Psoas muscle (tissue), 8 donors: ENCODE data around the gene SRSF12. TPM values are rescaled to one million over a fixed set of nuclear protein-coding genes. Genes with fewer than 3 reads are reported as not detected.

Source experiments
- ATAC-seq, 4 donors: fragments of 200-7000 bp; cut with Tn5 transposase; one replicate each; pipeline ENCODE4 v1.9.1; 2020; ENCODE audit warnings: moderate library complexity in 3 of 4, mild to moderate bottlenecking in 2 of 4
- DNase-seq, 2 donors: peaks; one replicate each; pipeline ENCODE4 v3.0.0-alpha.2; 2020
- H3K27ac ChIP-seq: fragments of 200-600 bp; one replicate; pipeline ENCODE4 v1.8.0; 2022
- H3K27me3 ChIP-seq, 3 donors: fragments of 200-600 bp in 1 of 3; one replicate each; pipeline versions ENCODE4 v1.6.1 to v1.8.0; 2013 to 2022; ENCODE audit warnings: low read length in 2 of 3, mild to moderate bottlenecking in 2 of 3, moderate library complexity in 1 of 3; ENCODE audit not compliant: insufficient read depth in 3 of 3
- H3K36me3 ChIP-seq, 2 donors: fragments of 200-600 bp in 1 of 2; one replicate each; pipeline versions ENCODE4 v1.6.1 to v1.8.0; 2013 to 2022; ENCODE audit warnings: low read depth in 1 of 2, mild to moderate bottlenecking in 1 of 2, moderate library complexity in 1 of 2; ENCODE audit not compliant: insufficient read depth in 1 of 2
- H3K4me1 ChIP-seq: fragments of 200-600 bp; one replicate; pipeline ENCODE4 v1.8.0; 2022
- H3K4me3 ChIP-seq: fragments of 200-600 bp; one replicate; pipeline ENCODE4 v1.8.0; 2022; ENCODE audit warnings: mild to moderate bottlenecking
- H3K9me3 ChIP-seq: fragments of 200-600 bp; one replicate; pipeline ENCODE4 v1.8.0; 2022
- WGBS, 3 donors: extraction: QIAGEN DNeasy Blood & Tissue Kit; methylation state at CpG; one replicate each; pipeline versions ENCODE4 v1.1.6 to v1.1.7; 2013; 5-methylcytosine and 5-hydroxymethylcytosine counted together
- intact Hi-C, 2 donors: fragments of 100-400 bp; cut with DNase I; formaldehyde crosslinking; loops; one replicate each; pipeline versions ENCODE4 v1.11.0 to v1.14.2; 2022
- polyA plus RNA-seq, 3 donors: library from polyadenylated mRNA; stranded (reverse); fragments of 200-250 nt; gene quantifications; one replicate each; pipeline ENCODE4 v1.2.3, GENCODE V29; 2013
- total RNA-seq, 4 donors: library from RNA; stranded (reverse); fragmentation: NEBNext Ultra II Directional in 2 of 4; extraction: Animal tissue kit (Norgen Biotek cat#: 25700) in 2 of 4; gene quantifications; one replicate each; pipeline versions ENCODE4 v1.2.1 to v1.2.4, GENCODE V29; 2021 to 2023
- TF ChIP-seq, protein P1 (sequence below): fragments of 200-600 bp; IDR thresholded peaks from one replicate; pipeline ENCODE4 v1.8.0; 2022; ENCODE audit warnings: antibody characterized with exemption
- donor health status: healthy with polysubstance abuse.
- donor health status: DM: no; HTN: no; CAD: no; lungs with moderate emphysema.
- donor health status: Bipolar disorder and iron deficiency.
- donor health status: healthy.
- donor health status: DM: yes; HTN: yes; CAD: no.
- donor health status: DM: no; HTN: no; CAD: no.
- donor health status: DM: no; HTN: no; CAD: no.
- donor health status: DM: yes; HTN: yes; CAD: no.

SRSF12 gene
- total and polyA plus RNA-seq, 7 donors: 0.09 to 0.71 (median 0.21) TPM

DNA sequence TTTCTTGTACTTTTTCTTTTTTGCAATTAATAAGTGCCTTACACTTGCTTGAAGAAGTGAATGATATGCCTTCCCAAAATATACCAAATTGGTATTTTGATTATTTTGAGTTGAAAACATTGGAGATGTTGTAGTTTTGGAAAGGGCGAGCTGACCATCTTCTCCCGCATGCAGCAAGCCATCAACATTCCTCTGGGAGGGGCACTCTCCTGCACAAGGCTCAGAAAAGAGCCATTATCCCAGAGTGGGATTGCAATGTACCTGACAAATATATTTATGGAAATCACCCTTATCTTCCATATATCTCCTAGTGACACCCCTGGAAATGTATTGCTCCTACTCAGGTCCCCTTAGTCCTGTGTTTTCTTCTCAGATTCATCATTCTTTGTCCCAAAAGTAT, 60.1 kb downstream of the SRSF12 start:
- intact Hi-C loops: no loop called here
- TF ChIP-seq, protein P1, sequence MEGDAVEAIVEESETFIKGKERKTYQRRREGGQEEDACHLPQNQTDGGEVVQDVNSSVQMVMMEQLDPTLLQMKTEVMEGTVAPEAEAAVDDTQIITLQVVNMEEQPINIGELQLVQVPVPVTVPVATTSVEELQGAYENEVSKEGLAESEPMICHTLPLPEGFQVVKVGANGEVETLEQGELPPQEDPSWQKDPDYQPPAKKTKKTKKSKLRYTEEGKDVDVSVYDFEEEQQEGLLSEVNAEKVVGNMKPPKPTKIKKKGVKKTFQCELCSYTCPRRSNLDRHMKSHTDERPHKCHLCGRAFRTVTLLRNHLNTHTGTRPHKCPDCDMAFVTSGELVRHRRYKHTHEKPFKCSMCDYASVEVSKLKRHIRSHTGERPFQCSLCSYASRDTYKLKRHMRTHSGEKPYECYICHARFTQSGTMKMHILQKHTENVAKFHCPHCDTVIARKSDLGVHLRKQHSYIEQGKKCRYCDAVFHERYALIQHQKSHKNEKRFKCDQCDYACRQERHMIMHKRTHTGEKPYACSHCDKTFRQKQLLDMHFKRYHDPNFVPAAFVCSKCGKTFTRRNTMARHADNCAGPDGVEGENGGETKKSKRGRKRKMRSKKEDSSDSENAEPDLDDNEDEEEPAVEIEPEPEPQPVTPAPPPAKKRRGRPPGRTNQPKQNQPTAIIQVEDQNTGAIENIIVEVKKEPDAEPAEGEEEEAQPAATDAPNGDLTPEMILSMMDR: no peak
- DNase-seq: no peak
- no peaks in the 10 kb centered on the region for H3K4me1 ChIP-seq
- ATAC-seq: no peak
- no peaks in the 10 kb centered on the region for H3K27me3 ChIP-seq
- H3K4me3 ChIP-seq: no peak overlapping the region
- 82 to 96% (median 91%) methylated on average over 2 of the region's 2 CpGs for WGBS, 3 donors
- no peak overlapping the region for H3K27ac ChIP-seq
- no peaks in the 10 kb centered on the region for H3K9me3 ChIP-seq
- H3K36me3 ChIP-seq: no peaks in the 10 kb centered on the region

DNA sequence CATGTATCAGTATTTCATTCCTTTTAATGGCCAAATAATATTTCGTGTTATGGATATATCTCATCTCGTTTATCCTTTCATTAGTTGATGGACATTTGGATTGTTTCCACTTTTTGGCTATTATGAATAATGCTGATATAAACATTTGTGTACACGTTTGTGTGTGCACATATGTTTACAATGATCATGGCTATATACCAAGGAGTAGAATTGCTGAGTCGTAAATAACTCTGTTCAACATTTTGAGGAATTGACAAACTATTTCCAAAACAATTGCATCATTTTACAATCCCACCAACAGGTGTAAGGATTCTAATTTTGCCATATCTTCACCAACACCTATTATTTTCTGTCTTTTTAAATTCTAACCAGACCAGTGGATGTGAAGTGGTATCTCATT, 63.7 kb downstream of the SRSF12 start:
- DNase-seq (no peak), ATAC-seq (no peak)
- no peak overlapping the region for H3K27ac ChIP-seq
- H3K4me3 ChIP-seq: no peak overlapping the region
- TF ChIP-seq, protein P1: no peak
- no peaks in the 10 kb centered on the region for H3K36me3 ChIP-seq
- WGBS, 3 donors: 90 to 95% (median 93%) methylated on average over 4 of the region's 4 CpGs
- no peaks in the 10 kb centered on the region for H3K4me1 ChIP-seq
- intact Hi-C loops: no loop called here
- no peaks in the 10 kb centered on the region for H3K9me3 ChIP-seq
- no peaks in the 10 kb centered on the region for H3K27me3 ChIP-seq

DNA sequence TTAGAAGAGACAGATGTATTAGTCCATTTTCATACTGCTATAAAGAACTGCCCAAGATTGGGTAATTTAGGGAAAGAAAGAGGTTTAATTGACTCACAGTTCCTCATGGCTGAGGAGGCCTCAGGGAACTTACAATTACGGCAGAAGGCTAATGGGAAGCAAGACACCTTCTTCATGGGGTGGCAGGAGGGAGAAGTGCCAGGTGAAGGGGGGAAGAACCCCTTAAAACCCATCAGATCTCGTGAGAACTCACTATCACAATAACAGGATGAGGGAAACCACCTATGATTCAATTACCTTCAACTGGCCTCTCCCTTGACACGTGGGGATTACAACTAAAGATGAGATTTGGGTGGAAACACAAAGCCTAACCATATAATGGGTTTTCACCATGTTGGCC, 66.2 kb downstream of the SRSF12 start:
- Histone ChIP-seq H3K4me1 (no peaks in the 10 kb centered on the region), H3K27ac (no peak overlapping the region), H3K36me3 (no peaks in the 10 kb centered on the region), H3K4me3 (no peak overlapping the region), H3K9me3 (no peaks in the 10 kb centered on the region), H3K27me3 (no peaks in the 10 kb centered on the region)
- WGBS, 3 donors: 77 to 82% (median 80%) methylated on average over 3 of the region's 3 CpGs
- DNase-seq (no peak), ATAC-seq (no peak)
- intact Hi-C loops: no loop called here
- TF ChIP-seq, protein P1: no peak

DNA sequence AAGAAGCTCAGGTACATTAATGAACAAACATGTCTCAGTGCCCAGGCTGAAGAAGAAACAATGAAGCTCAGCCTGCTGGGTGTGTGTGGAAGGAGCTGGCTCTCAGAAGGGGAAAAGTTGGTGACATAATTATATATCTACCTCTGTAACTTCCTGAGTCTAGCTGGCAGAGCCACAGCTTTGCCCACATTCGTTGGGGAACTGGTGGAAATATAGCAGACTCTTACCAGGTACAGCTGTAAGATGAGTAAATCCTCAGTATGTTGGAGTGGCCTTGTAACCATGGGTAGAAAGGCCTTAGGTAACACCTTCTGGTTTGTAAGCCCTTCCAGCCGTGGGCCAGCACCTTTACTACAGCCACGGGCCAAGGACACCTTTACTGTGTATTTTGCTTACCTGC, 67.2 kb downstream of the SRSF12 start:
- H3K4me1 ChIP-seq: no peaks in the 10 kb centered on the region
- ATAC-seq: no peak
- H3K4me3 ChIP-seq: no peak overlapping the region
- no peak overlapping the region for H3K27ac ChIP-seq
- TF ChIP-seq, protein P1: no peak
- intact Hi-C loops: no loop called here
- H3K9me3 ChIP-seq: no peaks in the 10 kb centered on the region
- no peak for DNase-seq
- no peaks in the 10 kb centered on the region for H3K36me3 ChIP-seq
- H3K27me3 ChIP-seq: no peaks in the 10 kb centered on the region
- 79 to 81% (median 80%) methylated on average over 3 of the region's 3 CpGs for WGBS, 3 donors

DNA sequence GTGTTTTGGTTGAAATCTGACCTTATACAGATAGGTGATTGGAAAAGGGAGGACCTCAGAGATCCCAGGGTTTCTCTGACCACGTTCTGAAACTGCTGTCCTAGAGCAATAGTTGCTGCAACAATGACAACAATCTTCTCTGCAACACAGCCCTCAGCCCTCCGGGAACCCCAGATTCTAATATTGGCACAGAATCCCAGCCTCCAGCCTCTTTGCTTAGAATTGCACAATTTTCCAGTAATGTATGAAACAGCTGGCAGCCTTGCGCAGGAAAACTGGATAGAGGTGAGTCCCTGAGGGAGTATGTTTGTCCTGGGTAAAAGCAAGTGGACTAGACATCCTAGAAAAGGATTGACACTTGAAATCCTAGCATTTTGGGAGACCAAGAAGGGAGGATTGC, 67.7 kb downstream of the SRSF12 start:
- TF ChIP-seq, protein P1: no peak
- no peaks in the 10 kb centered on the region for H3K36me3 ChIP-seq
- no peaks in the 10 kb centered on the region for H3K9me3 ChIP-seq
- H3K4me1 ChIP-seq: no peaks in the 10 kb centered on the region
- WGBS, 3 donors: 25 to 41% (median 31%) methylated on average over 3 of the region's 3 CpGs
- DNase-seq (peak; percentile 58 to 77), ATAC-seq (peak; percentile 30 to 81 (median 71))
- H3K27me3 ChIP-seq: no peaks in the 10 kb centered on the region
- H3K27ac ChIP-seq: no peak overlapping the region
- intact Hi-C loops: no loop called here
- H3K4me3 ChIP-seq: no peak overlapping the region
